Glutamatergic neuron (in vitro differentiated cells): ENCODE measurements around the gene AGRN. TPM values are rescaled to one million over a fixed set of nuclear protein-coding genes. Genes with fewer than 3 reads are reported as not detected.
A peak's percentile ranks its signal among the peaks of the same experiment; 100 is the strongest.

Experiments used
- DNase-seq: peaks from one replicate; pipeline ENCODE4 v3.0.0; 2022
- H3K27ac Mint-ChIP-seq: one replicate; pipeline ENCODE4 v1.8.0; 2020; ENCODE audit warnings: mild to moderate bottlenecking, mixed read lengths, inconsistent platforms; ENCODE audit not compliant: unreplicated experiment
- H3K27me3 Mint-ChIP-seq: one replicate; pipeline ENCODE4 v1.8.0; 2020; ENCODE audit warnings: mild to moderate bottlenecking, moderate library complexity, mixed read lengths, inconsistent platforms; ENCODE audit not compliant: unreplicated experiment
- H3K36me3 Mint-ChIP-seq: one replicate; pipeline ENCODE4 v1.8.0; 2020; ENCODE audit warnings: mild to moderate bottlenecking, mixed read lengths, inconsistent platforms; ENCODE audit not compliant: unreplicated experiment
- H3K4me1 Mint-ChIP-seq: one replicate; pipeline ENCODE4 v1.8.0; 2020; ENCODE audit warnings: mild to moderate bottlenecking, low read depth, mixed read lengths, inconsistent platforms; ENCODE audit not compliant: unreplicated experiment
- H3K4me3 Mint-ChIP-seq: one replicate; pipeline ENCODE4 v1.8.0; 2020; ENCODE audit warnings: mild to moderate bottlenecking, mixed read lengths, inconsistent platforms; ENCODE audit not compliant: unreplicated experiment
- H3K9me3 Mint-ChIP-seq: one replicate; pipeline ENCODE4 v1.8.0; 2020; ENCODE audit warnings: mild to moderate bottlenecking, moderate library complexity, mixed read lengths, inconsistent platforms; ENCODE audit not compliant: unreplicated experiment
- CTCF ChIP-seq: fragments of 200-600 bp; sonication (generic); IDR thresholded peaks from one replicate; pipeline ENCODE4 v1.5.0; 2021; ENCODE audit not compliant: partially characterized antibody, unreplicated experiment
- total RNA-seq: library from RNA; stranded (reverse); fragmentation: NEBNext Ultra II Directional; extraction: Animal tissue kit (Norgen Biotek cat#: 25700); gene quantifications from one replicate; pipeline ENCODE4 v1.2.1, GENCODE V29; 2021; ENCODE audit not compliant: unreplicated experiment

AGRN gene
- total RNA-seq, 1 donor from 2014 or later: 914 TPM

GRCh38 chr1:1024149-1024770 is 4.3 kb downstream of the AGRN start:
- no peak for TF ChIP-seq CTCF
- Mint-ChIP-seq H3K36me3 (no peaks in the 10 kb centered on the region), H3K4me3 (no peak overlapping the region), H3K27me3 (peaks cover 5% of the 10 kb centered on the region), H3K9me3 (peaks cover 13% of the 10 kb centered on the region), H3K4me1 (peaks cover 11% of the 10 kb centered on the region), H3K27ac (no peak overlapping the region)
- DNase-seq: no peak

DNA sequence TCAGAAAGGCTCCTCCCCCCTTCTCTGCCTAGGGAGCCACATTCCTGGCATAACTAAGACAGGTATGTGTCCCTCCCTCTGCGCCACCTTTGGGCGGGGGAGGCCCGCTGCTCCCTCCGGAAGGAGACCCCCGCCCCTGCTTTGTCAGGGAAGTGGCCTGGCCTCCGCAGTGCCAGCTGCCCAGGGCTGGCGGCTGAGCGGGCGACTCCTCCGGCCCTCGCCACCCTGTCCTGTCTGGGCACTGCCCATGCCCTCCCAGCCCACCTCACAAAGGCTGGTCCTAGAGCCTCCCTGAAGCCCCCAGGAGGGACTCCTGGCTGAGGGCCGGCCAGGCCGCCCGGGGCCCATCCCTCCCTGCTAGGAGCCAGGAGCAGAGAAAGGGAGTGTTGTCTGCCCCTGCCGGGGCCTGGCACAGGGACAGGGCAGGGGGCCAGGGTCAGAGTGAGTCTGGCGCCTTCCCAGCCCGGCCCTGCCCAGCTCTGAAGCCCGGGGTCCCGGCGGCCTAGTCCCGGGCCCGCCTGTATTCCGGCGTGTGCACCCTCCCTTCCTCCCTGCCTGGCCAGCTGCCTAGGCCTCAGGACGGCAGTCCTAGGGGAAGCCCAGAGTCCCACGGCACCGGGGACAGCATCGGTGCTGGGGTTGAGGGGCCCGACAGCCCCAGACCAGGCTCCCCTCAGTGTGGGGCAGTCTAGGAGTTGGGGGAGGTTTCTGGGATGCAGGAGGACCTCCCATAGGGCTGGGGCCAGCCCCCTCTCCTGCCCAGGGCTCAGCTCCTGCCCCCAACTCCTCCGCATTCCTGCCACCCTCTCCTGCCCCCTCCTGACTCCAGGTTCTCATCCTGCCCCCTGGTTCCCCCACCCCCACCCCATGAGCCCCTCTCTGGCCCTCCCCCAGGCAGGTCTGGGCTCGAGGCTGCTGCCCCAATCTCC is 5.1 kb downstream of the AGRN start:
- peaks cover 11% of the 10 kb centered on the region for H3K4me1 Mint-ChIP-seq
- H3K4me3 Mint-ChIP-seq: no peak overlapping the region
- no peak for TF ChIP-seq CTCF
- peak; percentile 18 for DNase-seq
- H3K27me3 Mint-ChIP-seq: peaks cover 5% of the 10 kb centered on the region
- H3K27ac Mint-ChIP-seq: no peak overlapping the region
- H3K36me3 Mint-ChIP-seq: no peaks in the 10 kb centered on the region
- peaks cover 13% of the 10 kb centered on the region for H3K9me3 Mint-ChIP-seq

GRCh38 chr1:1025730-1026129 is 5.8 kb downstream of the AGRN start:
- no peaks in the 10 kb centered on the region for H3K36me3 Mint-ChIP-seq
- peaks cover 13% of the 10 kb centered on the region for H3K9me3 Mint-ChIP-seq
- TF ChIP-seq CTCF: no peak
- no peak overlapping the region for H3K27ac Mint-ChIP-seq
- no peak overlapping the region for H3K4me3 Mint-ChIP-seq
- DNase-seq: no peak
- peaks cover 5% of the 10 kb centered on the region for H3K27me3 Mint-ChIP-seq
- H3K4me1 Mint-ChIP-seq: peaks cover 11% of the 10 kb centered on the region

DNA sequence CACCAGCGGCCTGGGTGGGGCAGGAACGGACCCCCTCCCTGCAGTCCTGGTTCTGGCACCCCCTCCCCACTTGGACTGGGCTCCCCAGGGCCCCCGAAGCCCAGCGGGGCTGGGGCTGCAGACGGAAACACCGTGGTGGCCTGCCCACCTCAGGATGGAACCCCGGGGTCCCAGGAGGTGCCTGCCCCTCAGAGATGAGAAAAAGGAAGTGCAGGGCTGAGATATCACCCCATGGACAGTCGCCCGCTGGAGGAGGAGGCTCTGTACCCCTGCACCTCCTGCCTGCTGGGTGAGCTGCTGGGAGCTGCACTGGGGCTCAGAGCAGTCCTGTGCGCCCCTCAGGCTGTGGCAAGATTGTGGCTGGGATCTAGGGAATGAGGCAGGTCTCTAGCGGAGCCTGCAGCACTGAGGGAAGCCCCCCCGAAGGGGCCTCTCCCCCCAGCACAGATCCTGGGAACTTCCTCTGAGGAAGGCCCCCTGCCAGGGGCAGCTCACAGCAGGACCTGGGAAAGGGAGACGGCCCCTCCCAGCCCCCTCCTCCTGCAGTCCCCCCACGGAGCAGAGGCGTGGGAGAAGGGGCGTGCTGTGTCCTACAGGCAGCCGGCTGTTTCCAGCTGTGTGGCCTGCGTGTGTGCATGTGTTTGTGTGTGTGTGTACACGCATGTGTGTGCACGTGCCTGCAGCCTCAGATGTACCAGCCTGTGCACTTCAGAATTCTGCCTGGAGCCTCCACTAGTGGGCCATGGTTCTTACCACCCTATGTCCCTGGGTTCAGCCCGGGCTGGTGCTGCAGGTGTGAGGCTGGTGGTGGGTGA is 6.9 kb downstream of the AGRN start:
- Mint-ChIP-seq H3K27me3 (peaks cover 7% of the 10 kb centered on the region), H3K4me3 (no peak overlapping the region), H3K36me3 (no peaks in the 10 kb centered on the region), H3K27ac (no peak overlapping the region), H3K4me1 (peaks cover 11% of the 10 kb centered on the region), H3K9me3 (peaks cover 15% of the 10 kb centered on the region)
- no peak for TF ChIP-seq CTCF
- DNase-seq: no peak
